Measurements from ENCODE around the gene MAD1L1. TPM values are rescaled to one million over a fixed set of nuclear protein-coding genes. Genes with fewer than 3 reads are reported as not detected.
"Not testable (repeated sequence)": the region's sequence is repeated elsewhere in the genome, so short reads cannot be mapped to it uniquely, and the experiment has no call there.

Gene MAD1L1
- total and polyA plus RNA-seq, 2 donors (not counting 3 experiments of a cell fraction or from before 2014, with no cell fraction given): 34.1 to 42.3 TPM

DNA sequence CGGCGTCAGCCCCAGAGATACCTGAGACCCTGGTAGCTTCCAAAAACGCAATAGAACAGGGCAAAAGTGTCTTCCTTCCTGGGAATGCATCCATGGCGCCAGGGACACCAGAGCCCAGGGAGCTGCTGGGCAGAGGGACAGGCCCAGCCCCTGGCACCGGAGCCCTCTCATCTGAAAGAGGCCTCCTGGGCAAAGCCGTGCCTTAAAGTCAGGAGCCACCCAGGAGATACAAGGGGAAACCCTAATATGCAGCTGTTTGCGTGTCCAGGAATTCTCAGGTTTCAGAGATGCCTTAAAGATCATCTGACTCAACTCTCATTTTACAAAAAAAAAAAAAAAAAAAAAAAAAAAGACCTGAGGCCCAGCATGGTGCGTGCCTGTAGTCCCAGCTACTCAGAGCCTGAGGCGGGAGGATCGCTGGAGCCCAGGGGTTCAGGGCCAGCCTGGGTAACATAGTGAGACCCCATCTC, 37.3 kb upstream of the MAD1L1 start:
- POLR2A ChIA-PET: no interaction called here

DNA sequence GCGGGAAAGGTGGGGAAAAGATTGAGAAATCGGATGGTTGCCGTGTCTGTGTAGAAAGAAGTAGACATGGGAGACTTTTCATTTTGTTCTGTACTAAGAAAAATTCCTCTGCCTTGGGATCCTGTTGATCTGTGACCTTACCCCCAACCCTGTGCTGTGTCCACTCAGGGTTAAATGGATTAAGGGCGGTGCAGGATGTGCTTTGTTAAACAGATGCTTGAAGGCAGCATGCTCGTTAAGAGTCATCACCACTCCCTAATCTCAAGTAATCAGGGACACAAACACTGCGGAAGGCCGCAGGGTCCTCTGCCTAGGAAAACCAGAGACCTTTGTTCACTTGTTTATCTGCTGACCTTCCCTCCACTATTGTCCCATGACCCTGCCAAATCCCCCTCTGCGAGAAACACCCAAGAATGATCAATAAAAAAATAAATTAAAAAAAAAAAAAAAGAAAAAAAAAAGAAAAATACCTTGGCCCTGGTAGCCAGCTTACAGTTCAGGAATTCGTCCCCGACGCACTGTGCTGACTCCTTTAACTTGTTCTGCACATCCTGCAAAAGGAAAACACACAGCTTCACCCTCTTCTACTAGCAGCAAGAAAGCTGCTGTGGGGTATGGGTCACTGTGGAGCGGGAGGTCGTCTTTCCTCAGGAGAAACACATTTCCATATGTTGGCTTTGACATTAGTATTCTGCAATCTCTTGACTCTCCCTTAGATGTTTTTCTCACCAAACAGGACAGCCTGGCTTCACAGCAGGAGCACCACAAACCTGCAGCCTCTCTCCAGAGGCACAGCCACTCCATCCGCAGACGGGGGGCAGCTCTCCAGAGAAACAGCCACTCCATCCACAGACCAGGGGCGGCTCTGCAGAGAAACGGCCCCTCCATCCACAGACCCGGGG, 36.6 kb upstream of the MAD1L1 start:
- POLR2A ChIA-PET; H4K20me1 ChIP-seq (replicated peaks; ENCODE audit: control insufficient read depth, extremely low read depth, insufficient read depth, low read length); H3K27ac ChIP-seq (ENCODE audit: insufficient read depth, low read depth, low read length); FAIRE-seq; H3K4me3 ChIP-seq (replicated peaks in 1 of 3; ENCODE audit: insufficient read depth in 1 of 3, low read depth in 1 of 3, low read length in 3 of 3); H3K79me2 ChIP-seq (ENCODE audit: control insufficient read depth, insufficient read depth, low read length); H3K9ac ChIP-seq (replicated peaks; ENCODE audit: extremely low read depth, insufficient read depth, low read length); H3K4me2 ChIP-seq (ENCODE audit: insufficient read depth, low read length); H3K9me3 ChIP-seq (replicated peaks; ENCODE audit: control insufficient read depth, insufficient read depth, low read length); H3K9me1 ChIP-seq (replicated peaks; ENCODE audit: control insufficient read depth, extremely low read depth, insufficient read depth, low read length); H3K27me3 ChIP-seq (ENCODE audit: control insufficient read depth in 2 of 2, insufficient read depth in 2 of 2, low read length in 2 of 2); H3K36me3 ChIP-seq (ENCODE audit: control insufficient read depth in 2 of 2, extremely low read depth in 1 of 2, insufficient read depth in 2 of 2, low read length in 2 of 2); BruUV-seq (replicated peaks); intact Hi-C loops (cut with micrococcal nuclease); H2AFZ ChIP-seq (ENCODE audit: low read depth, low read length); dilution Hi-C loops (cut with MboI; ENCODE audit: extremely low pct_ligation_motif_present, low sequenced_read_pairs); H3K4me1 ChIP-seq (ENCODE audit: control insufficient read depth, extremely low read depth, insufficient read depth, low read length): not testable (repeated sequence)
- CTCF ChIA-PET: interaction anchor here (1.0 to 1.2 kb wide), 3 partner anchors 12 to 78 kb away, joined by 3 to 5 read pairs (median 5); no protein-coding TSS in a partner anchor
- DNase-seq (ENCODE audit: low read depth, low spot score): peak; percentile 17

More for the DNA sequence above, 37.3 kb upstream of the MAD1L1 start:
- CTCF ChIA-PET: interaction anchor here (1.0 to 1.2 kb wide), 3 partner anchors 12 to 78 kb away, joined by 3 to 5 read pairs (median 5); no protein-coding TSS in a partner anchor
- no peak overlapping the region for H2AFZ ChIP-seq (ENCODE audit: low read depth, low read length)
- no peak overlapping the region for H3K4me3 ChIP-seq (replicated peaks in 1 of 3; ENCODE audit: insufficient read depth in 1 of 3, low read depth in 1 of 3, low read length in 3 of 3)
- H3K9ac ChIP-seq (replicated peaks; ENCODE audit: extremely low read depth, insufficient read depth, low read length): no peak overlapping the region
- no peak overlapping the region for H3K4me2 ChIP-seq (ENCODE audit: insufficient read depth, low read length)
- no TSS peak for BruUV-seq (replicated peaks)
- TF ChIP-seq, protein P1, sequence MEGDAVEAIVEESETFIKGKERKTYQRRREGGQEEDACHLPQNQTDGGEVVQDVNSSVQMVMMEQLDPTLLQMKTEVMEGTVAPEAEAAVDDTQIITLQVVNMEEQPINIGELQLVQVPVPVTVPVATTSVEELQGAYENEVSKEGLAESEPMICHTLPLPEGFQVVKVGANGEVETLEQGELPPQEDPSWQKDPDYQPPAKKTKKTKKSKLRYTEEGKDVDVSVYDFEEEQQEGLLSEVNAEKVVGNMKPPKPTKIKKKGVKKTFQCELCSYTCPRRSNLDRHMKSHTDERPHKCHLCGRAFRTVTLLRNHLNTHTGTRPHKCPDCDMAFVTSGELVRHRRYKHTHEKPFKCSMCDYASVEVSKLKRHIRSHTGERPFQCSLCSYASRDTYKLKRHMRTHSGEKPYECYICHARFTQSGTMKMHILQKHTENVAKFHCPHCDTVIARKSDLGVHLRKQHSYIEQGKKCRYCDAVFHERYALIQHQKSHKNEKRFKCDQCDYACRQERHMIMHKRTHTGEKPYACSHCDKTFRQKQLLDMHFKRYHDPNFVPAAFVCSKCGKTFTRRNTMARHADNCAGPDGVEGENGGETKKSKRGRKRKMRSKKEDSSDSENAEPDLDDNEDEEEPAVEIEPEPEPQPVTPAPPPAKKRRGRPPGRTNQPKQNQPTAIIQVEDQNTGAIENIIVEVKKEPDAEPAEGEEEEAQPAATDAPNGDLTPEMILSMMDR (IDR thresholded peaks at IDR 0.05; ENCODE audit: extremely low read depth in 1 of 2, insufficient read depth in 1 of 2, low read depth in 1 of 2, low read length in 2 of 2): no peak
- TF ChIP-seq EZH2 (IDR thresholded peaks at IDR 0.05; ENCODE audit: borderline replicate concordance, low read depth, low read length, severe bottlenecking) (no peak), POLR2A (IDR thresholded peaks at IDR 0.05; ENCODE audit: low read depth, low read length) (no peak), FOS (IDR thresholded peaks at IDR 0.05; ENCODE audit: borderline replicate concordance, insufficient read depth, low read length) (no peak)
- TF ChIP-seq, protein P2, sequence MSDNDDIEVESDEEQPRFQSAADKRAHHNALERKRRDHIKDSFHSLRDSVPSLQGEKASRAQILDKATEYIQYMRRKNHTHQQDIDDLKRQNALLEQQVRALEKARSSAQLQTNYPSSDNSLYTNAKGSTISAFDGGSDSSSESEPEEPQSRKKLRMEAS (IDR thresholded peaks at IDR 0.05; ENCODE audit: insufficient read depth, insufficient read length): no peak
- no peaks in the 10 kb centered on the region for H4K20me1 ChIP-seq (replicated peaks; ENCODE audit: control insufficient read depth, extremely low read depth, insufficient read depth, low read length)
- no peaks in the 10 kb centered on the region for H3K27me3 ChIP-seq (ENCODE audit: control insufficient read depth in 2 of 2, insufficient read depth in 2 of 2, low read length in 2 of 2)
- no peak overlapping the region for H3K27ac ChIP-seq (ENCODE audit: insufficient read depth, low read depth, low read length)
- peaks cover 0 to 6% of the 10 kb centered on the region in 2 experiments for H3K36me3 ChIP-seq (ENCODE audit: control insufficient read depth in 2 of 2, extremely low read depth in 1 of 2, insufficient read depth in 2 of 2, low read length in 2 of 2)
- FAIRE-seq (no peak), DNase-seq (ENCODE audit: low read depth, low spot score) (no peak)
- no peaks in the 10 kb centered on the region for H3K9me3 ChIP-seq (replicated peaks; ENCODE audit: control insufficient read depth, insufficient read depth, low read length)
- intact Hi-C loops (cut with micrococcal nuclease): no loop called here
- H3K9me1 ChIP-seq (replicated peaks; ENCODE audit: control insufficient read depth, extremely low read depth, insufficient read depth, low read length): no peaks in the 10 kb centered on the region
- no peaks in the 10 kb centered on the region for H3K79me2 ChIP-seq (ENCODE audit: control insufficient read depth, insufficient read depth, low read length)
- dilution Hi-C loops (cut with MboI; ENCODE audit: extremely low pct_ligation_motif_present, low sequenced_read_pairs): no loop called here
- peaks cover 5% of the 10 kb centered on the region for H3K4me1 ChIP-seq (ENCODE audit: control insufficient read depth, extremely low read depth, insufficient read depth, low read length)
